ENCODE data around the gene KARS1.

GRCh38 chr16:75647112-75647491 is 363 bp downstream of the KARS1 start:
- no peak for TF ChIP-seq POLR2A (IDR thresholded peaks at IDR 0.05; ENCODE audit: low read length)
- TF ChIP-seq GATA1 (IDR thresholded peaks at IDR 0.05; ENCODE audit: low read depth, low read length), result no peak
